ENCODE data around the gene DCAF12. TPM values are rescaled to one million over a fixed set of nuclear protein-coding genes. Genes with fewer than 3 reads are reported as not detected.

Gene DCAF12
- polyA plus RNA-seq, 1 donor (not counting 4 experiments of a cell fraction or from before 2014, with no cell fraction given): 33.0 TPM

DNA sequence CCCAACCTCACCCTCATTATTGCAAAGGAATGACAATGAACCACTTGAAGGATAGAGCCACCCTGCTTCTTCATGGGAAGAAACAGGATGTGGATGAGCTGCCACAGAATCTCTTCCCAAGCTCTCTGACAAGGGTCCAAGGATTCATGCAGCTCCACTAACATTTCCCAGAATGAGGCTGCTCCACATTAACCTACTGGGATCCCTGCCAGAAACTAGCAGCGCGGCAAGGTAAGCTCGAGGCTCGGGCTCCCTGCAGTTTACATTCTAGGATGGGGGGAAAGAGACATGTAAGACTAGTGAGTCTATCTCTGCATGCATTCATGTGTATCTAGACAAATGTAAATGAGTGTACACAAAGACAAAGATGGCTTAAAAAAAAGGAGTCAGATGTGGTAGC is 12.1 kb downstream of the DCAF12 start:
- H4K20me1 ChIP-seq (ENCODE audit: control insufficient read depth, extremely low read depth, insufficient read depth, low read length): no peaks in the 10 kb centered on the region
- H3K27ac ChIP-seq (ENCODE audit: control insufficient read depth, insufficient read depth, low read length): no peak overlapping the region
- no peak overlapping the region for H3K9ac ChIP-seq (ENCODE audit: control insufficient read depth, extremely low read depth, insufficient read depth, low read length)
- DNase-seq (ENCODE audit: low read depth, low spot score) (no peak), FAIRE-seq (no peak)
- H3K9me1 ChIP-seq (ENCODE audit: control insufficient read depth, extremely low read depth, insufficient read depth, low read length): peaks cover 3% of the 10 kb centered on the region
- dilution Hi-C loops (cut with MboI; ENCODE audit: extremely low pct_ligation_motif_present, low sequenced_read_pairs): no loop called here
- no peak overlapping the region for H2AFZ ChIP-seq (ENCODE audit: control insufficient read depth, low read length)
- H3K79me2 ChIP-seq (ENCODE audit: control insufficient read depth, insufficient read depth, low read length): peaks cover 35% of the 10 kb centered on the region
- peaks cover 13% of the 10 kb centered on the region in 2 experiments for H3K36me3 ChIP-seq (ENCODE audit: control insufficient read depth in 2 of 2, extremely low read depth in 1 of 2, insufficient read depth in 2 of 2, low read length in 2 of 2)
- no peaks in the 10 kb centered on the region for H3K4me1 ChIP-seq (ENCODE audit: control insufficient read depth, extremely low read depth, insufficient read depth, low read length)
- H3K4me3 ChIP-seq (ENCODE audit: control insufficient read depth in 2 of 3, extremely low read depth in 1 of 3, insufficient read depth in 2 of 3, low read depth in 1 of 3, low read length in 3 of 3): no peak overlapping the region
- no peak overlapping the region for H3K4me2 ChIP-seq (ENCODE audit: control insufficient read depth, extremely low read depth, insufficient read depth, low read depth, low read length)
- H3K27me3 ChIP-seq (ENCODE audit: control insufficient read depth, extremely low read depth, insufficient read depth, low read length): no peaks in the 10 kb centered on the region
- no peaks in the 10 kb centered on the region for H3K9me3 ChIP-seq (ENCODE audit: control insufficient read depth, low read depth, low read length)
- TF ChIP-seq EZH2 (IDR thresholded peaks at IDR 0.05; ENCODE audit: low read length): no peak
- TF ChIP-seq, protein P1, sequence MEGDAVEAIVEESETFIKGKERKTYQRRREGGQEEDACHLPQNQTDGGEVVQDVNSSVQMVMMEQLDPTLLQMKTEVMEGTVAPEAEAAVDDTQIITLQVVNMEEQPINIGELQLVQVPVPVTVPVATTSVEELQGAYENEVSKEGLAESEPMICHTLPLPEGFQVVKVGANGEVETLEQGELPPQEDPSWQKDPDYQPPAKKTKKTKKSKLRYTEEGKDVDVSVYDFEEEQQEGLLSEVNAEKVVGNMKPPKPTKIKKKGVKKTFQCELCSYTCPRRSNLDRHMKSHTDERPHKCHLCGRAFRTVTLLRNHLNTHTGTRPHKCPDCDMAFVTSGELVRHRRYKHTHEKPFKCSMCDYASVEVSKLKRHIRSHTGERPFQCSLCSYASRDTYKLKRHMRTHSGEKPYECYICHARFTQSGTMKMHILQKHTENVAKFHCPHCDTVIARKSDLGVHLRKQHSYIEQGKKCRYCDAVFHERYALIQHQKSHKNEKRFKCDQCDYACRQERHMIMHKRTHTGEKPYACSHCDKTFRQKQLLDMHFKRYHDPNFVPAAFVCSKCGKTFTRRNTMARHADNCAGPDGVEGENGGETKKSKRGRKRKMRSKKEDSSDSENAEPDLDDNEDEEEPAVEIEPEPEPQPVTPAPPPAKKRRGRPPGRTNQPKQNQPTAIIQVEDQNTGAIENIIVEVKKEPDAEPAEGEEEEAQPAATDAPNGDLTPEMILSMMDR (optimal IDR thresholded peaks at IDR 0.05 in 1 of 3, IDR thresholded peaks at IDR 0.05 in 1 of 3, conservative IDR thresholded peaks at IDR 0.05 in 1 of 3; ENCODE audit: extremely low read depth in 1 of 3, insufficient read depth in 2 of 3, low read length in 3 of 3): no peak

DNA sequence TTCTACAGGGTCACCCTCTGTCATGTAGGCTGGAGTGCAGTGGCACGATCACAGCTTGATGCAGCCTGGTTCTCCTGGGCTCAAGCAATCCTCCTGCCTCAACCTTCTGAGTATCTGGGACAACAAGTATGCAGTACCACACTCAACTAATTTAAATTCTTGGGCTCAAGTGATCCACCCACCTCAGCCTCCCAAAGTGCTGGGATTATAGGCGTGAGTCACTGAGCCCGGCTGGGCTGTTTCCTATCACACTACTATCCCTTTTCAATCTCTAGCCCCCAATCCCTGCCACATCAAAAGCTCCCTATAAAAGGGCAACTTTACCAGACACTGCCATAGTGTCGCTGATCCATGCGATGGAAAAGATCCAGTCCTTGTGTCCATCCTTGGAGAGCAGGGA is 20.4 kb downstream of the DCAF12 start:
- no peak for TF ChIP-seq EZH2 (IDR thresholded peaks at IDR 0.05; ENCODE audit: low read length)
- TF ChIP-seq, protein P1 (optimal IDR thresholded peaks at IDR 0.05 in 1 of 3, IDR thresholded peaks at IDR 0.05 in 1 of 3, conservative IDR thresholded peaks at IDR 0.05 in 1 of 3; ENCODE audit: extremely low read depth in 1 of 3, insufficient read depth in 2 of 3, low read length in 3 of 3): no peak
- no peaks in the 10 kb centered on the region for H3K4me1 ChIP-seq (ENCODE audit: control insufficient read depth, extremely low read depth, insufficient read depth, low read length)
- dilution Hi-C loops (cut with MboI; ENCODE audit: extremely low pct_ligation_motif_present, low sequenced_read_pairs): no loop called here

More for the DNA sequence above, 20.4 kb downstream of the DCAF12 start:
- Histone ChIP-seq H3K9ac (ENCODE audit: control insufficient read depth, extremely low read depth, insufficient read depth, low read length) (no peak overlapping the region), H3K9me1 (ENCODE audit: control insufficient read depth, extremely low read depth, insufficient read depth, low read length) (no peaks in the 10 kb centered on the region), H3K9me3 (ENCODE audit: control insufficient read depth, low read depth, low read length) (no peaks in the 10 kb centered on the region), H3K27ac (ENCODE audit: control insufficient read depth, insufficient read depth, low read length) (no peak overlapping the region), H3K36me3 (ENCODE audit: control insufficient read depth in 2 of 2, extremely low read depth in 1 of 2, insufficient read depth in 2 of 2, low read length in 2 of 2) (peaks cover 22 to 37% of the 10 kb centered on the region in 2 experiments), H3K27me3 (ENCODE audit: control insufficient read depth, extremely low read depth, insufficient read depth, low read length) (no peaks in the 10 kb centered on the region), H3K4me3 (ENCODE audit: control insufficient read depth in 2 of 3, extremely low read depth in 1 of 3, insufficient read depth in 2 of 3, low read depth in 1 of 3, low read length in 3 of 3) (no peak overlapping the region), H3K4me2 (ENCODE audit: control insufficient read depth, extremely low read depth, insufficient read depth, low read depth, low read length) (no peak overlapping the region), H4K20me1 (ENCODE audit: control insufficient read depth, extremely low read depth, insufficient read depth, low read length) (no peaks in the 10 kb centered on the region), H2AFZ (ENCODE audit: control insufficient read depth, low read length) (no peak overlapping the region), H3K79me2 (ENCODE audit: control insufficient read depth, insufficient read depth, low read length) (peaks cover 15% of the 10 kb centered on the region)
- DNase-seq (ENCODE audit: low read depth, low spot score) (no peak), FAIRE-seq (no peak)

All from keratinocyte (primary cell).